HG03196 (cell line): Measurements from ENCODE around the gene CA7.

Source experiments
- ATAC-seq: cut with Tn5 transposase; IDR thresholded peaks from one replicate; pipeline ENCODE4 v1.9.1; 2021; ENCODE audit not compliant: unreplicated experiment

Gene CA7

DNA sequence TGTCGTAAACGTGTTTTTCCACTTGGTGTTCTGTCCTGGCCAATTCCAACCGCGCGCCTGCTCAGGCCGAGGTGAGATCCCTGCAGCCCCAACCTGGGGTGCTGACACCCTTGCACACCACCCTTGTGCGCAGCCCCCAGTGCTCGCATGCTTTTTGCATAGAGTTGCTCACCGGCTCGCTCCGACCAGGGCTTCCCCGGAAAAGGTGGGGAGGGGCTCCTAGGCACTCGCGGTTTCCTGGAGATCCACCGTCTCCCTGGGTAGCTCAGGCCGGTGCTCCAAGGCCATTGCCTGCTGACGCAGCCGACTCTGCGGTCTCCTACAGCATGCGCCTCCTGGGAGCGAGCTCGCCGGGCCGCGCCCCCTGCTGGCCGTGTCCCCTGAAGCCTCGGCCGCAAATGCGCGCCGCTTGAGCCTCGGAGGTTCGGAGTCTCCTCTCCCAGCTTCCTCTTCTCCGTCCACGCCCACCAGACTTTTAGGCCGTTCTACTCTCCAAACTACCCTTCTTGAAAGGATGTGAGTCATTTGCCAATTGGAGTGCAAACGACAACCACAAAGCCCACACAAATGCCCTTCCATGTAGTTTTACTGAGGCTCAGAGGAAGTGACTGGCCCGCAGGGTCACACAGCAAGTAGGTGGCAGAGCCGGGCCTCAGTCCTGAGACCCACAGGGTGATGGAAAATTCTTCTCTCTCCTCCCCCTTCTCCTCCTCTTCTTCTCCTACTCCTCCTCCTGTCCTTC, 28.9 kb downstream of the CA7 start:
- ATAC-seq: peak; percentile 81

DNA sequence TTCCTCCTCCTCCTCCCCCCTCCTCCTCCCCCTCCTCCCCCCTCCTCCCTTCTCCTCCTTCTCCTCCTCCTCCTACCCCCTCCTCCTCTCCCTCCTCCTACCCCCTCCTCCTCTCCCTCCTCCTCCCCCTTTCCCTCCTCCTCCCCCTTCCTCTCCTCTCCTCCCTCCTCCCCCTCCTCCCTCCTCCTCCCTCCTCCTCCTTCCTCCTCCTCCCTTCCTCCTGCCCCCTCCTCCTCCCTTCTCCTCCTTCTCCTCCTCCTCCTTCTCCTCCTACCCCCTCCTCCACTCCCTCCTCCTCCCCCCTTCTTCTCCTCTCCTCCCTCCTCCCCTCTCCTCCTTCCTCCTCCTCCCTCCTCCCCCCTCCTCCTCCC, 29.5 kb downstream of the CA7 start:
- no peak for ATAC-seq

DNA sequence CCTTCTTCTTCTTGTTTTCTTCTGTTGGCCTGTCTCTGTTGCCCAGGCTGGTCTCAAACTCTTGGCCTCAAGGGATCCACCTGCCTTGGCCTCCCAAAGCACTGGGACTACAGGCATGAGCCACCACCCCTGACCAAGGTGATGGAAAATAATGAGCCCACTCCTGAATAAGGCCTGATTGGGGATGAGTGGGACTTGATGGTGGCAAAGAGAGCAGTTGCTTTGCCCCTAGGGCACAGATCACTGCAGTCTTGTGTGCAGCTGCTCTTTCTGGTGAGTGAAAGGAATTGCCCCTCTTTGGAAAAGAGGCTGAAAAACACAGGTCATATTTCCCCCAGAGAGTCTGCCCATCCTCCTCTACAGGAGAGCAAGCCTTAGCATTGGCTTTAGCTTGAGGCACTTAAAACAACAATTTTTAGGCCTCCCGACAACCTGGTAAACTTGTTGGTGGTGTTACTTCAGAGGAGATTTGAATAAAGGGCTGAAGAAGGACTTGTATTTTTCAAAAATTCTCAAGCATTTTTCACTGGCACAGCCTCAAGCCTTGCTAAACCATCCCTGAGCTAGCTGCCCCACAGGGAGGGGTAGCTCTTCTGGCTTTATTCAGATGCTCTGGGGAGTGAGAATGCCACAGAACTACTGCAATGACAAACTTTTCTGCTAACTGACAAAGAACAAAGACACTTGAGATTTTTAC, 30.0 kb downstream of the CA7 start:
- ATAC-seq: no peak

- ATAC-seq: peak; percentile 29
Observed at GRCh38 chr16:66878067-66878466, 33.9 kb downstream of the CA7 start.

DNA sequence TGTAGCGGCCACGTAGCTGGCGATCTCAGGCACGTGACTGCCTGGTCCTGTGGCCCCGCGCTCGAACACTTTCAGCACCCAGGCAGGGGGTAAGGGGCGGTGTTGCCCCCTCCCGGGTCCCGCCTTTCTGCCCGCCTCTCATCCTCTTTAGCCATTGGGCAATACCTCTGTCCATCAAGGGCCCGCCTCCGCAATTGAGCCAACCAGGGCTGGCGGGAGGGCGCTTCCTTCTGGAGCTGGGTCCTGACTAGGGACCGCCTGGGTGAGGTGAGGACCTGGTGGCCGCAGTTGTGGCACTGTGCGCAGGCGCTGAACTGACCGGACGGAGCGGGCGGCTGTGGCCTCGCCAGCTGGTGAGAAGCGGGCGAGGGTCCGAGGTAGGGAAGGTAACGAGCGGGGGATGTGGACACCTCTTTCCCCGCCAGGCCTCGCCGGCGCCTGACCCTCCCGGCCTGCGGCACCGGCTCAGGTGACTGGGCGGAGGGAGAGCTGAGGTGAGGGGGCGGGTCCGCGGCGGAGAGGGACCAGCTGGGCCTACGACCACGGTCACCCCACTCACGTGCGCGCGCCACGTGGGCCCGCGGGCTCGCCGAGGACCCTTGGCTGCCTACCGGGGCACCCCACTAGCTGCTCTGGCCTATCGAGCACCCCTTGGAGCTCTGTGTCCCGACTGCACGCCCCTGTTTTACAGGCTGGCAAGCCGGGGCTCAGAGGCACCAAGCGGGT, 36.2 kb downstream of the CA7 start, which contains the start of gene PDP2:
Gene PDP2 (plus strand): TSS at position 228 of the 726 bp plus-strand sequence. CDS start 3,770 bp downstream, outside the sequence.
- peak; percentile 89 for ATAC-seq

DNA sequence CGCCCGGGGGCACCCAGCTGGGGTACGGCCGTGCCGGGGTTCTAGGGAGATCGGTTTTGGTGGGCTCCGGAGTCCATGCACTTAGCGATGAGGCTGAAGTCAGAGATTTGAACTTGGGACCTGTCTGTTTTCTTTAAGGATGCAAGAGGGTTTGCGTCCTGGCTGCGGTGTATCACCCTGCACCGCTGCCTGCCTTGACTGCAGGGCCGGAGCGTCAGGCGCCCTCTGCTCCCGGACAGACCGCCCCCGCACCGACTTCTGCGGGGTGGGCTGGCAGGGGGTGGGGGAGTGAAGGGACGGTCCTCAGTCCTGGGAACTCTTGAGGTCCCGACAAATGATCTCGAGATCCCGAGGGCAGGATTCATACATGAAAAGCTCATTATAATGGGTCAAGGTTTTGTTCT, 36.8 kb downstream of the CA7 start:
- no peak for ATAC-seq

DNA sequence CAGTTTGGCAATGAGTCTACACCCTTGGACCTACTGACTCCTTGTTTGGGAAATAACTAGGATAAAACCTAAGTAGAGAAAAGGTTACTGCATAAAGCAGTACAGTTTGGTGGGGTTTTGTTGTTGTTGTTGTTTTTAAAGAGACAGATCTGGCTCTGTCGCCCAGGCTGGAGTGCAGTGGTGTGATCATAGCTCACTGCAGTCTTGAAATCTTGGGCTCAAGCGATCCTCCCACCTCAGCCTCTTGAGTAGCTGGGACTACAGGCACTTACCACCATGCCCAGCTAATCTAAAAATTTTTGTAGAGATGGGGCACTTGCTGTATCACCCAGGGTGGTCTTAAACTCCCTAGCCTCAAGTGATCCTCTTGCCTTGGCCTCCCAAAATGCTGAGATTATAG, 37.3 kb downstream of the CA7 start:
- no peak for ATAC-seq

- no peak for ATAC-seq
Observed at GRCh38 chr16:66881964-66882508, 37.8 kb downstream of the CA7 start.

DNA sequence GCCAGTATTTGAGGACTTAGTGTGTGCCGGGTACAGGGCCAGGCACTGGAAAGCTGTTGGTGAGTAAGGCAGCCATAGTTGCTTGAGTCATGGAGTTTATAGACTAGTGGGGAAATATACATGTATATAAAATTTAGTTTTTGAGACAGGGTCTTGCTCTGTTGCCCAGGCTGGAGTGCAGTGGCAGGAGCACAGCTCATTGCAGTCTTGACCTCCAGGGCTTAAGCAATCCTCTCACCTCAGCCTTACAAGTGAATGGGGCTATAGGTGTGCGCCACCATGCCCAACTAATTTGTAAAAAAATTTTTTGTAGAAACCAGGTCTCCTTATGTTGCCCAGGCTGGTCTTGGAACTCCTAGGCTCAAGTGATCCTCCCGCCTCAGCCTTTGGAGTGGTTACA, 38.5 kb downstream of the CA7 start:
- ATAC-seq: no peak

DNA sequence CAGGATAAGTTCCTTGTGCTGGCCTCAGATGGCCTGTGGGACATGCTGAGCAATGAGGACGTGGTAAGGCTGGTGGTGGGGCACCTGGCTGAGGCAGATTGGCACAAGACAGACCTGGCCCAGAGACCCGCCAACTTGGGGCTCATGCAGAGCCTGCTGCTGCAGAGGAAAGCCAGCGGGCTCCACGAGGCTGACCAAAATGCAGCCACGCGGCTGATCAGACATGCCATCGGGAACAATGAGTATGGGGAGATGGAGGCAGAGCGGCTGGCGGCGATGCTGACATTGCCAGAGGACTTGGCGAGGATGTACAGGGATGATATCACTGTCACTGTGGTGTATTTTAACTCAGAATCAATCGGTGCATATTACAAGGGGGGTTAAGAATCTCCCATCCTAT, 41.3 kb downstream of the CA7 start:
- no peak for ATAC-seq

DNA sequence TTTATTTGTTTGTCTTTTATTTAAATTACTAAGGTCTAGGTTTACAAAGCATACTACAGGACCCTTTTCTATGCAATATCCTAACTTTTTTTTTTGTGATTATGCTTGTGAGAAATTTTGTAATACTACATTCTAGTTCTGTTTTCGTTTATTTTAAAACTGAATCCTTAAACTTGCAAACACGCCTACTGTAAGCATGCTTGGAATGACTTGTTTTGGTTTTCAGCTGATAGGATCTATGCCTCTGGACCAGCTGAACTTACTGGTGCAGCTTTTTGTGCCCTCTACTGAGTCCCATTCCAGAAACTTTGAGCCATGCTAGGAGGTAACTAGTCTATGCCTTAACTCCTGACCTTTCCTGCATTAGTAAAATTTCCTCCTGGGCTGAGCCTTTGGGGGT, 42.1 kb downstream of the CA7 start:
- ATAC-seq: no peak

DNA sequence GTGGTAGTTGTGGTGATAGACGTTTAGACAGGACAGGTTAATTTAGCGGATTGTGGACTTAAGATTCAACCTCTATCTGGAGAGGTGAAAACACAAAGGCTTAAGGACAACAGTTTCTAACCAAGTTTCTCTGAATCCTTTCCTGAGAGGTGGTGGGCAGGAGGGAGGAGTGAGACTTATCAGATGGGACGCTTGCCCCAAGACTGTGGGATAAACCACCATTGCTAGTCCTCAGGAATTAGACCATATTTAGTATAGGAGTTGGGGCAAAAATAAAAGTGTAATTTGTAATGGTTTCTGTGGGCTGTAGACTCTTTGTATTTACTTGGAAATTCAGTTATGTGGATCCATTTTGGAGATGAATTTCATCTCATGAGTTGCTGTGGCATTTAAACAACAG, 42.7 kb downstream of the CA7 start:
- no peak for ATAC-seq

DNA sequence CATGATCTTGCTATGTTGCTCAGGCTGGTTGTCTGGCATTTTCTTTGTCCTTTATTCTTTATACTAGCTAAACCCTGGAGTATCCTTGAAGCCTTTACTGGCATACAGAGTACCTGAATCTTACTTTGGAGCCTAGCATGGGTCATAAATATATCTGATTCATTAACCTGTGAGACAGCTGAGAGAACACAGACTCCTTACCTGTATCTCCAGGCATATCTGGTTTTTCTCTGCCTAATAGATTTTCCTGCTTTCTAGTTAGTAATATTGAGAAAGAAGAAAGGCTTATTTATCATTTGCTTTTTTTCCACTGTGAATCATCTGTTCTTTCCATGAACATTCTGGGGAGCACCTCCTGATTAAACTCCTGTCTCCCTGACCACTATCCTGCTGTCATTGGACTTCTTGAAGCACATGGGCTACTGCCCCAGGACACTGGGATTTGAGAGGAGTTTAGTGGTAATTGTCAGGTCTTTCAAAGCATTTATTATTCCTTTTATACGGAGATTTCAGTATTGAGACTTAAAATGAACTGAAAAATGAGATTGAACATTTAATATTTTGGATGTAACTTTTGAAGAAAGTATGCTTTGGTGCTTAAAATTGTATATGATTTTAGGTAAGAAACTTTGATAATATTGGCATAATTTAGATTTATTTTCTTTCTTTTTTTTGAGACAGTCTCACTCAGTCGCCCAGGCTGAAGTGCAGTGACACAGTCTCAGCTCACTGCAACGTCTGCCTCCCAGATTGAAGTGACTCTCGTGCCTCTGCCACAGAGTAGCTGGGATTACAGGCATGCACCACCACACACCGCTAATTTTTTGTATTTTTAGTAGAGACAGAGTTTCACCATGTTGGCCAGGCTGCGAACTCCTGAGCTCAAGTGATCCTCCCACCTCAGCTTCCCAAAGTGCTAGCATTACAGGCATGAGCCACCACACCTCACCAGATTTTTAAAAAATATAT, 44.7 kb downstream of the CA7 start:
- ATAC-seq: no peak

- no peak for ATAC-seq
Observed at GRCh38 chr16:66889622-66890021, 45.4 kb downstream of the CA7 start.

- ATAC-seq: no peak
Observed at GRCh38 chr16:66890799-66891198, 46.6 kb downstream of the CA7 start.

GRCh38 chr16:66891360-66891759, 47.1 kb downstream of the CA7 start:
- ATAC-seq: no peak

DNA sequence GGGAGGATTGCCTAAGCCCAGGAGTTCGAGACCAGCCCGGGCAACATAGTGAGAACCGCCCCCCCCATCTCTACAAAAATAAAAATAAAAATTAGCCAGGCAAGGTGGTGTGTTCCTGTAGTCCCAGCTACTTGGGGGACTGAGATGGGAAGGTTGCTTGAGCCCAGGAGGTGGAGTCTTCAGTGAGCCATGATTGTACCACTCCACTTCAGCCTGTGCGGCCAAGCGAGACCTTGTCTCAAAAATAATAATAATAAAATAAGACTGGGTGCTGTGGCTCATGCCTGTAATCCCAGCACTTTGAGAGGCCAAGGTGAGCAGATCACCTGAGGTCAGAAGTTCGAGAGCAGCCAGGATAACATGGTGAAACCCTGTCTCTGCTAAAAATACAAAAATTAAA, 47.6 kb downstream of the CA7 start:
- no peak for ATAC-seq

DNA sequence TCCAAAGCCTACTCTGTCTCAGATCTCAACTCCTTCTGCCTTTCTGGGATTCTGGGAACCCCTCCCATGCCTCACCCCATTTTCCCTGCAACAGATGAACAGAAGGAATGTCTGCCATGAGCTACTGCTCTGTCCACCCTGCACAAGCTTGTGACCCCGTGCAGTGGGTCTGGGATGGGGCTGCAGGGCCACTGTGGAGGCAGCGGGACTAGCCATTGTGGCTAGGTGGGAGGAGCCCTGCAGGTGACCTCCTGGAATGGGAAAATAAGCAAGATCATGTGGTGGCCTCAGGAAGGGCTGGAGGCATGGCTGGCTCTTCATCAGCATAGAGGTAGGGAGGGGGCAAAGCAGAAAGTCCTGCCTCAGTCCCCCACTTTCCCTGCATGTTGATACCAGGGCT, 49.8 kb downstream of the CA7 start:
- no peak for ATAC-seq

DNA sequence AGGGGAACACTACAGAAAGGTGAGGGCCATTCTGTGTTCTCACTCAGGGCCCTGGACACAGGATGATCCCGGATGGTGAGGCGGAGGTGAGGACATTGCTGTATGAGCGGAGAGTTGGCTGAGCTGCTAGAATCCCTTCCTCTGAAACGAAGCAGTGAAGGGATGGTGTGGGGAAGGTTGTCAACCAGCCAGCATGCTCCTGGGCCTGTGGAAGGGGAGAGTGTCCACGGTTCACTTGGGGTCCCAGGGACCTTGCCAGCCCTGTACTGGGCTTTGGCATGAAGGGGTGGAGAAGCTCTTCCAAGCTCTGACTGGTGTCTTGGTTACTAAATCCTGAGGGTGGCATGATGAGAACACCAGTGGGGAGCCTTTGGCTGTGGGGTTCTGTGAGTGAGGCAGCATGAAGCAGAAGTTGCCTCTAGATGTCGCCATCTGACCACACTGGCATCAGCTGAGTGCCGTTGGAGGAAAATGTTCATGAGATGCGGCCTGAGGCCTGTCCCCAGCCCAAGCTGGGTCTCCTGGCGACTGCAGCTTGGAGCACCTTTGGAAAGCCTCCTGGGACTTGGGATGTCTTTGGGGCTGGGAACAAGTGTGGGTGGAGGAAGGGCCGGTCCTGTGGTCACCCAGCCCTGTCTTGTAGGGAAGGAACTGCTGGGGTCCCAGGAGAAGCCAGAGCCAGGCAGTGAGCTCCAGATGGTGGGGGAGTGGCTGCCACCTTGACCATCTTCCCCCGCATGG, 50.9 kb downstream of the CA7 start:
- no peak for ATAC-seq

DNA sequence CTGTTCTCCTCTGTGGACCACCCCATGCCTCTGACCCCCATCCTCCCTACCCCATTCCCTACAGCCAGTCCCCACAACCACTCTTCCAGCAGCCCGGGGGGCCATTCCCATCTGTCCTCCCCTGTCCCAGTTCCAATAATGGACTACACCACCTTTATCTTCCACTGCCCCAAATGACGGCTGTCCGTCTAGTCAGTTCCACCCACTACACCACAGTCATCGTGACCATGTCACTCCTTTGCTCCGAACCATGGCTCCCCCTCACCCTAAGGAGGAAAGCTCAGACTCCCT, 51.4 kb downstream of the CA7 start:
- ATAC-seq: no peak
